Measurements from ENCODE around the gene SPTBN1. TPM values are rescaled to one million over a fixed set of nuclear protein-coding genes. Genes with fewer than 3 reads are reported as not detected.

SPTBN1 gene
- total and polyA plus RNA-seq, 2 experiments from 2014 or later: 58.1 to 204 TPM

GRCh38 chr2:54599326-54599710 is 143.2 kb downstream of the SPTBN1 start:
- Histone ChIP-seq H4K20me1 (replicated peaks; ENCODE audit: insufficient read depth) (peaks cover 63% of the 10 kb centered on the region), H3K4me1 (ENCODE audit: insufficient read depth) (peaks cover 28% of the 10 kb centered on the region), H3K79me2 (replicated peaks; ENCODE audit: insufficient read depth) (peaks cover 100% of the 10 kb centered on the region), H3K27ac (ENCODE audit: low read depth) (no peak overlapping the region), H3F3A (replicated peaks; ENCODE audit: low read depth) (no peaks in the 10 kb centered on the region), H2AFZ (no peak overlapping the region), H3K4me3 (no peak overlapping the region), H3K4me2 (no peak overlapping the region), H3K27me3 (ENCODE audit: insufficient read depth) (no peaks in the 10 kb centered on the region), H3K36me3 (ENCODE audit: insufficient read depth) (peaks cover 4% of the 10 kb centered on the region), H3K9me2 (ENCODE audit: insufficient read depth) (peaks cover 13% of the 10 kb centered on the region)
- Mint-ChIP-seq H3K4me1 (peaks cover 56% of the 10 kb centered on the region), H3K9me3 (no peaks in the 10 kb centered on the region), H3K4me3 (no peak overlapping the region), H3K27me3 (ENCODE audit: insufficient read depth, low read depth, poor library complexity) (peaks cover 9% of the 10 kb centered on the region), H3K27ac (no peak overlapping the region), H3K36me3 (ENCODE audit: low read depth) (peaks cover 29% of the 10 kb centered on the region)
- ATAC-seq (no peak), DNase-seq (ENCODE audit: low spot score) (no peak)
- TF ChIP-seq ZNF114 (CRISPR knock-in tag; IDR thresholded peaks at IDR 0.05) (no peak), NANOG (IDR thresholded peaks at IDR 0.05; ENCODE audit: borderline replicate concordance) (no peak)

DNA sequence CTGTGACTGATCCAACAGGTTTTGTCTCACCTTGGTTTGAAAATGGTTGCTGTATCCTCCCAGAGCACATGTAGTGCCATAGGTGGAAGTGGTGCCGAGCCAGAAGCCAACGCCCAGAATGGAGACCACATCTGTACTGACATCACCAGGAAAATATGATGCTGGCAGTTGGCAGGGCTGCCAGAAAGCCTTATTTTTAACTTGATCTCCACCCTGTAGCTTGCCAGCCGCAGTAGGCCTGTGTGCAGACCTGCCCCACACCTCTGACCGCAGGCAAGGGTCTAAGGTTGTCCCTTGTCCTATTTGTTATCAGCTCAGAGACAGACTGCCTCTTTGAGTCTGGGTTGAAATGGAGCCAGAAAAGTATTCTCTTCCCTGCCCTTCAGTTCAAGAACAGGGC is 143.8 kb downstream of the SPTBN1 start:
- Mint-ChIP-seq H3K4me1 (peaks cover 61% of the 10 kb centered on the region), H3K9me3 (no peaks in the 10 kb centered on the region), H3K4me3 (no peak overlapping the region), H3K27ac (no peak overlapping the region), H3K36me3 (ENCODE audit: low read depth) (peaks cover 29% of the 10 kb centered on the region), H3K27me3 (ENCODE audit: insufficient read depth, low read depth, poor library complexity) (peaks cover 9% of the 10 kb centered on the region)
- DNase-seq (ENCODE audit: low spot score) (no peak), ATAC-seq (no peak)
- peaks cover 100% of the 10 kb centered on the region for H3K79me2 ChIP-seq (replicated peaks; ENCODE audit: insufficient read depth)
- H3K4me2 ChIP-seq: no peak overlapping the region
- H3K9me2 ChIP-seq (ENCODE audit: insufficient read depth): peaks cover 13% of the 10 kb centered on the region
- H4K20me1 ChIP-seq (replicated peaks; ENCODE audit: insufficient read depth): peaks cover 68% of the 10 kb centered on the region
- no peaks in the 10 kb centered on the region for H3K27me3 ChIP-seq (ENCODE audit: insufficient read depth)
- H3K27ac ChIP-seq (ENCODE audit: low read depth): 0 out of 2 replicates have a peak overlapping the region, but pooled peaks have one; percentile 55
- peaks cover 34% of the 10 kb centered on the region for H3K4me1 ChIP-seq (ENCODE audit: insufficient read depth)
- peaks cover 4% of the 10 kb centered on the region for H3K36me3 ChIP-seq (ENCODE audit: insufficient read depth)
- H3K4me3 ChIP-seq: no peak overlapping the region
- H3F3A ChIP-seq (replicated peaks; ENCODE audit: low read depth): no peaks in the 10 kb centered on the region
- TF ChIP-seq, protein P1, sequence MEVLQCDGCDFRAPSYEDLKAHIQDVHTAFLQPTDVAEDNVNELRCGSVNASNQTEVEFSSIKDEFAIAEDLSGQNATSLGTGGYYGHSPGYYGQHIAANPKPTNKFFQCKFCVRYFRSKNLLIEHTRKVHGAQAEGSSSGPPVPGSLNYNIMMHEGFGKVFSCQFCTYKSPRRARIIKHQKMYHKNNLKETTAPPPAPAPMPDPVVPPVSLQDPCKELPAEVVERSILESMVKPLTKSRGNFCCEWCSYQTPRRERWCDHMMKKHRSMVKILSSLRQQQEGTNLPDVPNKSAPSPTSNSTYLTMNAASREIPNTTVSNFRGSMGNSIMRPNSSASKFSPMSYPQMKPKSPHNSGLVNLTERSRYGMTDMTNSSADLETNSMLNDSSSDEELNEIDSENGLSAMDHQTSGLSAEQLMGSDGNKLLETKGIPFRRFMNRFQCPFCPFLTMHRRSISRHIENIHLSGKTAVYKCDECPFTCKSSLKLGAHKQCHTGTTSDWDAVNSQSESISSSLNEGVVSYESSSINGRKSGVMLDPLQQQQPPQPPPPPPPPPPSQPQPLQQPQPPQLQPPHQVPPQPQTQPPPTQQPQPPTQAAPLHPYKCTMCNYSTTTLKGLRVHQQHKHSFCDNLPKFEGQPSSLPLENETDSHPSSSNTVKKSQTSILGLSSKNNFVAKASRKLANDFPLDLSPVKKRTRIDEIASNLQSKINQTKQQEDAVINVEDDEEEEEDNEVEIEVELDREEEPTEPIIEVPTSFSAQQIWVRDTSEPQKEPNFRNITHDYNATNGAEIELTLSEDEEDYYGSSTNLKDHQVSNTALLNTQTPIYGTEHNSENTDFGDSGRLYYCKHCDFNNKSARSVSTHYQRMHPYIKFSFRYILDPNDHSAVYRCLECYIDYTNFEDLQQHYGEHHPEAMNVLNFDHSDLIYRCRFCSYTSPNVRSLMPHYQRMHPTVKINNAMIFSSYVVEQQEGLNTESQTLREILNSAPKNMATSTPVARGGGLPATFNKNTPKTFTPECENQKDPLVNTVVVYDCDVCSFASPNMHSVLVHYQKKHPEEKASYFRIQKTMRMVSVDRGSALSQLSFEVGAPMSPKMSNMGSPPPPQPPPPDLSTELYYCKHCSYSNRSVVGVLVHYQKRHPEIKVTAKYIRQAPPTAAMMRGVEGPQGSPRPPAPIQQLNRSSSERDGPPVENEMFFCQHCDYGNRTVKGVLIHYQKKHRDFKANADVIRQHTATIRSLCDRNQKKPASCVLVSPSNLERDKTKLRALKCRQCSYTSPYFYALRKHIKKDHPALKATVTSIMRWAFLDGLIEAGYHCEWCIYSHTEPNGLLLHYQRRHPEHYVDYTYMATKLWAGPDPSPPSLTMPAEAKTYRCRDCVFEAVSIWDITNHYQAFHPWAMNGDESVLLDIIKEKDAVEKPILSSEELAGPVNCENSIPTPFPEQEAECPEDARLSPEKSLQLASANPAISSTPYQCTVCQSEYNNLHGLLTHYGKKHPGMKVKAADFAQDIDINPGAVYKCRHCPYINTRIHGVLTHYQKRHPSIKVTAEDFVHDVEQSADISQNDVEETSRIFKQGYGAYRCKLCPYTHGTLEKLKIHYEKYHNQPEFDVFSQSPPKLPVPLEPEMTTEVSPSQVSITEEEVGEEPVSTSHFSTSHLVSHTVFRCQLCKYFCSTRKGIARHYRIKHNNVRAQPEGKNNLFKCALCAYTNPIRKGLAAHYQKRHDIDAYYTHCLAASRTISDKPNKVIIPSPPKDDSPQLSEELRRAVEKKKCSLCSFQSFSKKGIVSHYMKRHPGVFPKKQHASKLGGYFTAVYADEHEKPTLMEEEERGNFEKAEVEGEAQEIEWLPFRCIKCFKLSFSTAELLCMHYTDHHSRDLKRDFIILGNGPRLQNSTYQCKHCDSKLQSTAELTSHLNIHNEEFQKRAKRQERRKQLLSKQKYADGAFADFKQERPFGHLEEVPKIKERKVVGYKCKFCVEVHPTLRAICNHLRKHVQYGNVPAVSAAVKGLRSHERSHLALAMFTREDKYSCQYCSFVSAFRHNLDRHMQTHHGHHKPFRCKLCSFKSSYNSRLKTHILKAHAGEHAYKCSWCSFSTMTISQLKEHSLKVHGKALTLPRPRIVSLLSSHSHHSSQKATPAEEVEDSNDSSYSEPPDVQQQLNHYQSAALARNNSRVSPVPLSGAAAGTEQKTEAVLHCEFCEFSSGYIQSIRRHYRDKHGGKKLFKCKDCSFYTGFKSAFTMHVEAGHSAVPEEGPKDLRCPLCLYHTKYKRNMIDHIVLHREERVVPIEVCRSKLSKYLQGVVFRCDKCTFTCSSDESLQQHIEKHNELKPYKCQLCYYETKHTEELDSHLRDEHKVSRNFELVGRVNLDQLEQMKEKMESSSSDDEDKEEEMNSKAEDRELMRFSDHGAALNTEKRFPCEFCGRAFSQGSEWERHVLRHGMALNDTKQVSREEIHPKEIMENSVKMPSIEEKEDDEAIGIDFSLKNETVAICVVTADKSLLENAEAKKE (CRISPR knock-in tag; IDR thresholded peaks at IDR 0.05): no peak
- no peak for TF ChIP-seq ZNF331 (CRISPR knock-in tag; IDR thresholded peaks at IDR 0.05; ENCODE audit: low read depth)
- no peak for TF ChIP-seq EZH2phosphoT487 (IDR thresholded peaks at IDR 0.05; ENCODE audit: unreplicated experiment)
- no peak for TF ChIP-seq ETS1 (IDR thresholded peaks at IDR 0.05)
- TF ChIP-seq POLR2AphosphoS5 (IDR thresholded peaks at IDR 0.05; ENCODE audit: low read depth): no peak
- no peak for TF ChIP-seq ZNF114 (CRISPR knock-in tag; IDR thresholded peaks at IDR 0.05)
- no peak for TF ChIP-seq REST (IDR thresholded peaks at IDR 0.05; ENCODE audit: unreplicated experiment)
- TF ChIP-seq, protein P2, sequence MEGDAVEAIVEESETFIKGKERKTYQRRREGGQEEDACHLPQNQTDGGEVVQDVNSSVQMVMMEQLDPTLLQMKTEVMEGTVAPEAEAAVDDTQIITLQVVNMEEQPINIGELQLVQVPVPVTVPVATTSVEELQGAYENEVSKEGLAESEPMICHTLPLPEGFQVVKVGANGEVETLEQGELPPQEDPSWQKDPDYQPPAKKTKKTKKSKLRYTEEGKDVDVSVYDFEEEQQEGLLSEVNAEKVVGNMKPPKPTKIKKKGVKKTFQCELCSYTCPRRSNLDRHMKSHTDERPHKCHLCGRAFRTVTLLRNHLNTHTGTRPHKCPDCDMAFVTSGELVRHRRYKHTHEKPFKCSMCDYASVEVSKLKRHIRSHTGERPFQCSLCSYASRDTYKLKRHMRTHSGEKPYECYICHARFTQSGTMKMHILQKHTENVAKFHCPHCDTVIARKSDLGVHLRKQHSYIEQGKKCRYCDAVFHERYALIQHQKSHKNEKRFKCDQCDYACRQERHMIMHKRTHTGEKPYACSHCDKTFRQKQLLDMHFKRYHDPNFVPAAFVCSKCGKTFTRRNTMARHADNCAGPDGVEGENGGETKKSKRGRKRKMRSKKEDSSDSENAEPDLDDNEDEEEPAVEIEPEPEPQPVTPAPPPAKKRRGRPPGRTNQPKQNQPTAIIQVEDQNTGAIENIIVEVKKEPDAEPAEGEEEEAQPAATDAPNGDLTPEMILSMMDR (conservative IDR thresholded peaks at IDR 0.05; ENCODE audit: low read depth in 2 of 2): no peak
- TF ChIP-seq STAT1 (IDR thresholded peaks at IDR 0.05; ENCODE audit: unreplicated experiment): no peak
- H2AFZ ChIP-seq: no peak overlapping the region

Measured in GM23338 (cell line).